Activated CD4-positive, alpha-beta T cell treated with anti-CD3 and anti-CD28 coated beads, Interleukin-2, amount 10 ng/mL, durations not matched to agents 7 days and 5 days (primary cell): ENCODE results near the gene PDGFRB. TPM values are rescaled to one million over a fixed set of nuclear protein-coding genes. Genes with fewer than 3 reads are reported as not detected.
"Not testable (repeated sequence)": the region's sequence is repeated elsewhere in the genome, so short reads cannot be mapped to it uniquely, and the experiment has no call there.

ENCODE experiments used
- CTCF ChIA-PET: fragments of 350-600 bp; sonication (Branson Sonifier 250); formaldehyde crosslinking; loops from one replicate; lab custom pipeline; 2021; ENCODE audit warnings: antibody characterized with exemption; lab: Charles Lee
- POLR2A ChIA-PET: fragments of 350-600 bp; sonication (Branson Sonifier 250); formaldehyde crosslinking; loops from one replicate; lab custom pipeline; 2021; ENCODE audit warnings: antibody characterized with exemption; lab: Charles Lee
- DNase-seq: peaks from one replicate; pipeline ENCODE4 v3.0.0-alpha.2; 2020
- H3K27ac Mint-ChIP-seq: one replicate; pipeline ENCODE4 v1.8.0; 2021; ENCODE audit warnings: mild to moderate bottlenecking, moderate library complexity, mixed read lengths
- H3K27me3 Mint-ChIP-seq: one replicate; pipeline ENCODE4 v1.8.0; 2021; ENCODE audit warnings: mixed read lengths
- H3K36me3 Mint-ChIP-seq: one replicate; pipeline ENCODE4 v1.8.0; 2021; ENCODE audit warnings: low read depth, mixed read lengths
- H3K4me1 Mint-ChIP-seq: one replicate; pipeline ENCODE4 v1.8.0; 2021; ENCODE audit warnings: mixed read lengths
- H3K4me3 Mint-ChIP-seq: one replicate; pipeline ENCODE4 v1.8.0; 2021; ENCODE audit warnings: mild to moderate bottlenecking, moderate library complexity, mixed read lengths
- H3K9me3 Mint-ChIP-seq: one replicate; pipeline ENCODE4 v1.8.0; 2021; ENCODE audit warnings: mixed read lengths
- total RNA-seq, 2 experiments: library from RNA; stranded (reverse); gene quantifications; one replicate each; pipeline ENCODE4 v1.2.3, GENCODE V29; 2021

PDGFRB gene
- total RNA-seq, 2 experiments from 2014 or later = 1.9 to 3.6 TPM

DNA sequence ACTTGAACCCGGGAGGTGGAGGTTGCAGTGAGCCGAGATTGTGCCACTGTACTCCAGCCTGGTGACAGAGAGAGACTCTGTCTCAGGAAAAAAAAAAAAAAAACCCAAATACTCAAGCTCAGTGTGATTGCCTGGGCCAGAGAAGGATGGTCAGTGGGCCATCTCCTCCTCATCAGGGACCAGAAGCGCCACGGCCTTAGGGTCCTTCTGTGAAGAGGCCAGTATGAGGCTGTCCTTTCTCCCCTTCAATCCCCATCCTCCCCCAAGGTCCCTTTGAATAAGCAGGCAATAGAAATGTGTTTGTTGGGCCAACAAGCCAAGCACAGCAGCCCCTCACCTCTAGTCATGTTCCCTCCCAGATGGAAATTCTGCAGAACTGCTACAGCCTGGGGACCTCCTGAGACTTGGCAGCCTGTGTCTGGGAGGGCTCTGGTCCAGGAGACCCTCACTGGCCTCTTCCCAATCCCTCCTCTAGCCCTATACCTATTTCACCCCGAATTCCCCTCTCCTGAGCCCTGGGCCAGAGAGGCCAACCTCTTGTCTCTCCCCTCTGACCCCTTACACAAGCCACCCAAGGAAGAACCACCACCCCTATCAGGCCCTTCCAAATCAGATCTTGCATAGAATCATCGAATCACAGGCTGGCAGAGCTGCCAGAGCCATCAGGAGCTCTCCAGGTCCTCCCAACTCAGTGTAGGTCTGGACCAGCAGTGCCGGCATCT lies 70.3 kb downstream of the PDGFRB start:
- Mint-ChIP-seq H3K4me3 (no peak overlapping the region), H3K27me3 (peaks cover 54% of the 10 kb centered on the region), H3K36me3 (no peaks in the 10 kb centered on the region), H3K4me1 (no peaks in the 10 kb centered on the region), H3K27ac (no peak overlapping the region), H3K9me3 (no peaks in the 10 kb centered on the region)
- peak; percentile 2 for DNase-seq
- ChIA-PET POLR2A (no interaction called here), CTCF (no interaction called here)

- H3K36me3 Mint-ChIP-seq, DNase-seq, H3K4me3 Mint-ChIP-seq, CTCF ChIA-PET, H3K4me1 Mint-ChIP-seq, H3K27ac Mint-ChIP-seq, POLR2A ChIA-PET, H3K9me3 Mint-ChIP-seq: not testable (repeated sequence)
- H3K27me3 Mint-ChIP-seq = peaks cover 52% of the 10 kb centered on the region
Measured at GRCh38 chr5:150084754-150085153, 70.9 kb downstream of the PDGFRB start.

DNA sequence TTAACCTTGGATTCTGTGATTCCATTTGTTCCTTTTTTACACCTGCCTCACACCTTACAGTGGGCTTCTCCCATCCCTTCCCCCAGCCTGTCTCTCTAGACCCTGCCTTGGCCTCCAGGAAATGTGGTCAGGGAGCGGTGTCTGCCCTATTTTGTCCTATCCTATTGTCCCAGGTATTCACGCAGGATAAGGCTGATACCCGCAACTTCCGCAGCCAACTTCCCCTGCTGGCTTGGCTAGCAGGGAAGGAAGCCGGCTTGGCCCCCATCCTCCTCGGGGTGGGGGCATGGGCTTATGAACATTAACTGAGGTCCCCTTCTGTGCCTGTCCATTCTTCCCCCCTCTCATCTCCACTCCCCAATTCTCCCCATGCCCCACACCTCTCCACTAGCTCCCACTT lies 72.8 kb downstream of the PDGFRB start:
- CTCF ChIA-PET = interaction anchor here (0.9 kb wide), 2 partner anchors 17 to 22 kb away, joined by 3 to 7 read pairs; no protein-coding TSS in a partner anchor
- H3K27ac Mint-ChIP-seq = no peak overlapping the region

GRCh38 chr5:150082374-150082773 lies 73.3 kb downstream of the PDGFRB start:
- H3K9me3 Mint-ChIP-seq = no peaks in the 10 kb centered on the region
- ChIA-PET POLR2A (no interaction called here), CTCF (interaction anchor here (0.9 to 1.4 kb wide), 3 partner anchors 14 to 21 kb away, joined by 3 to 7 read pairs (median 4); no protein-coding TSS in a partner anchor)
- peak; percentile 2 for DNase-seq
- no peak overlapping the region for H3K27ac Mint-ChIP-seq
- H3K4me3 Mint-ChIP-seq = no peak overlapping the region
- H3K27me3 Mint-ChIP-seq = peaks cover 37% of the 10 kb centered on the region
- H3K4me1 Mint-ChIP-seq = no peaks in the 10 kb centered on the region
- no peaks in the 10 kb centered on the region for H3K36me3 Mint-ChIP-seq

More for the DNA sequence above, 72.8 kb downstream of the PDGFRB start:
- peak; percentile 2 for DNase-seq
- Mint-ChIP-seq H3K4me3 (no peak overlapping the region), H3K9me3 (no peaks in the 10 kb centered on the region), H3K36me3 (no peaks in the 10 kb centered on the region), H3K4me1 (no peaks in the 10 kb centered on the region), H3K27me3 (peaks cover 40% of the 10 kb centered on the region)
- POLR2A ChIA-PET = no interaction called here

DNA sequence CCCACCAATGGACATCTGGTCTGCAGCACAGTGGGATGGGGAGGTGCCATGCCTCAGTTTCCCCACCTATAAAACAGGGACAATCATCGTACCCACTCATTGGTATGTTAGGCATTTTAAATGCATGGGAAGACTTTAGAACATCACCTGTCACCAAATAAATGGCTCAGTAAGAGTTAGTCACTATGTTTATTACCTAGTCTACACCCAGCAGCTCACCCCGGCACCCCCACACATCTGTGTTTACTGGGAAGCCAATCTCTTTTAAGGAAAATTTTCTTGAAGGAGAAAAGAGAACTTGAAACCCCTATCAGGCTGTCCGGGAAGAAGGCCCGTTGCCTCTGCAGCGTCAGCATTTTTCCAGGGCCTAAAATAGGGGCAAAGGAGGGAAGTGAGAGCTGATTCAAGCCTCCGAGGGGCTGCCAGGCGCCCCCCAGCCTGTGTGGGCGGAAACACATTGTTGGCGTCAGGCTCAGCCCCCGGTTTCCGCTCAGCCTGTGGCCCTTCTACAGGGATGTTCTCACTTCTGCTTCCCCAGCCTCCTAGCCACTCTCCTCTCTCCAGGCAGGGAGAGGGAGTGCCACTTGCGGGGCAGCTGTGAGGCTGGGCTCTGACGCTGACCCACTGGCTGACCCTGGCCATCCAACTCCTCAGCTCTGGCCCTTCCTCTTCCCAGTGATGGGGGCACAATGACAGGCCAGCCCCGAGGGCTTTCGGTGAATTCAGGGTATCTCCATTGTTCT lies 73.9 kb downstream of the PDGFRB start:
- CTCF ChIA-PET = interaction anchor here (0.9 to 1.4 kb wide), 3 partner anchors 13 to 21 kb away, joined by 3 to 7 read pairs (median 4); no protein-coding TSS in a partner anchor
- Mint-ChIP-seq H3K36me3 (no peaks in the 10 kb centered on the region), H3K9me3 (no peaks in the 10 kb centered on the region), H3K27me3 (peaks cover 33% of the 10 kb centered on the region), H3K4me3 (no peak overlapping the region), H3K4me1 (no peaks in the 10 kb centered on the region), H3K27ac (no peak overlapping the region)
- POLR2A ChIA-PET = no interaction called here
- peak; percentile 4 for DNase-seq

- H3K27ac Mint-ChIP-seq = no peak overlapping the region
- H3K9me3 Mint-ChIP-seq = no peaks in the 10 kb centered on the region
- H3K36me3 Mint-ChIP-seq = no peaks in the 10 kb centered on the region
- H3K4me1 Mint-ChIP-seq = no peaks in the 10 kb centered on the region
- DNase-seq = peak; percentile 4
- H3K27me3 Mint-ChIP-seq = peaks cover 32% of the 10 kb centered on the region
- ChIA-PET CTCF (interaction anchor here (1.4 kb wide), 1 partner anchor 13 kb away, joined by 4 read pairs; no protein-coding TSS in a partner anchor), POLR2A (no interaction called here)
- no peak overlapping the region for H3K4me3 Mint-ChIP-seq
Measured at GRCh38 chr5:150080696-150081435, 74.8 kb downstream of the PDGFRB start.

DNA sequence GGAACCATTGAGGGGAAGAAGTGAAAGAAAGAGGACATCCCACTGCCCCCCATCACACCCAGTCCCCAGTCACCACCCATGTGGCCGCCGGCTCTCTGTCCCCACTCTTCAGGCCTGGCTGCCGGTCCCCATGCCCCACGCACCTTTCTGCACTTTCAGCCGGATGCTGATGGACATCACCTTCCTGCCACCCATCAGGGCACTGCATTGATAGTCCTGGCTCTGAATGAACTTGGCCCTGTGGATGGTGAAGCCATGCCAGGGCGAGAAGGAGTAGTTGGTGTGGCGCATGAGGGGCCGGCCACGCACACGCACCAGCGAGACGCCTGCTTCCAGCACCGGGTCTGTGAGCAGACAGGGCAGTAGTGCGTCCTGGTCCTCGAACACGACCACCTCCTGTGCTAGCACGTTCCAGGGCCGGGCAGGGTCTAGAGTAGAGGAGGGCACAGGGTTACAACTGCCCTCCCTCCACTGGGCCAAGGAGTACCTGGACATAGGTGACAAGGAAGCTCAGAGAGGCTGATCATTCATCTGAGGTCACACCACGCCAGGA lies 75.7 kb downstream of the PDGFRB start:
- Mint-ChIP-seq H3K4me1 (no peaks in the 10 kb centered on the region), H3K4me3 (no peak overlapping the region), H3K27me3 (peaks cover 25% of the 10 kb centered on the region), H3K9me3 (no peaks in the 10 kb centered on the region), H3K27ac (no peak overlapping the region), H3K36me3 (no peaks in the 10 kb centered on the region)
- ChIA-PET CTCF (no interaction called here), POLR2A (no interaction called here)
- peak; percentile 3 for DNase-seq

- peaks cover 25% of the 10 kb centered on the region for H3K27me3 Mint-ChIP-seq
- H3K27ac Mint-ChIP-seq = no peak overlapping the region
- ChIA-PET CTCF (no interaction called here), POLR2A (no interaction called here)
- no peaks in the 10 kb centered on the region for H3K4me1 Mint-ChIP-seq
- H3K9me3 Mint-ChIP-seq = no peaks in the 10 kb centered on the region
- peak; percentile 2 for DNase-seq
- no peak overlapping the region for H3K4me3 Mint-ChIP-seq
- H3K36me3 Mint-ChIP-seq = no peaks in the 10 kb centered on the region
Measured at GRCh38 chr5:150078802-150079689, 76.6 kb downstream of the PDGFRB start.

GRCh38 chr5:150077996-150078801 lies 77.4 kb downstream of the PDGFRB start:
- POLR2A ChIA-PET = no interaction called here
- Mint-ChIP-seq H3K9me3 (no peaks in the 10 kb centered on the region), H3K4me1 (no peaks in the 10 kb centered on the region), H3K36me3 (no peaks in the 10 kb centered on the region), H3K27ac (no peak overlapping the region), H3K4me3 (no peak overlapping the region), H3K27me3 (peaks cover 19% of the 10 kb centered on the region)
- DNase-seq = peak; percentile 1
- CTCF ChIA-PET = interaction anchor here (1.3 kb wide), 1 partner anchor 9 kb away, joined by 3 read pairs; no protein-coding TSS in a partner anchor

GRCh38 chr5:150077060-150077459 lies 78.6 kb downstream of the PDGFRB start:
- CTCF ChIA-PET = interaction anchor here (1.2 to 1.3 kb wide), 2 partner anchors 8 to 287 kb away, joined by 3 to 4 read pairs; no protein-coding TSS in a partner anchor
- POLR2A ChIA-PET = interaction anchor here (0.6 kb wide), 1 partner anchor 352 kb away, joined by 3 read pairs; no protein-coding TSS in a partner anchor

GRCh38 chr5:150075806-150076205 lies 79.8 kb downstream of the PDGFRB start:
- H3K9me3 Mint-ChIP-seq = no peaks in the 10 kb centered on the region
- peak; percentile 3 for DNase-seq
- POLR2A ChIA-PET = interaction anchor here (0.6 kb wide), 1 partner anchor 1337 kb away, joined by 3 read pairs; no protein-coding TSS in a partner anchor
- H3K27me3 Mint-ChIP-seq = peaks cover 4% of the 10 kb centered on the region
- no peaks in the 10 kb centered on the region for H3K36me3 Mint-ChIP-seq
- CTCF ChIA-PET = no interaction called here
- H3K27ac Mint-ChIP-seq = no peak overlapping the region
- no peak overlapping the region for H3K4me3 Mint-ChIP-seq
- H3K4me1 Mint-ChIP-seq = no peaks in the 10 kb centered on the region

More at GRCh38 chr5:150077060-150077459, 78.6 kb downstream of the PDGFRB start:
- Mint-ChIP-seq H3K4me3 (no peak overlapping the region), H3K4me1 (no peaks in the 10 kb centered on the region), H3K9me3 (no peaks in the 10 kb centered on the region), H3K27me3 (peaks cover 8% of the 10 kb centered on the region), H3K27ac (no peak overlapping the region), H3K36me3 (no peaks in the 10 kb centered on the region)
- peak; percentile 4 for DNase-seq
